AG09309 (cell line): ENCODE measurements around the gene ZC3H7A.

Source experiments
- DNase-seq: peaks from one replicate; pipeline ENCODE4 v3.0.0-alpha.2; 2010; ENCODE audit warnings: low read depth
- H3K4me3 ChIP-seq: 2 replicates; pipeline ENCODE4 v1.5.1; 2011; ENCODE audit warnings: mild to moderate bottlenecking, low read depth, low read length, moderate library complexity; ENCODE audit not compliant: control insufficient read depth
- CTCF ChIP-seq: IDR thresholded peaks from 2 replicates; pipeline ENCODE4 v1.5.1; 2011; ENCODE audit warnings: mild to moderate bottlenecking, low read depth, low read length, inconsistent platforms; ENCODE audit not compliant: insufficient read depth, control insufficient read depth; ENCODE audit errors: missing control alignments

ZC3H7A gene

GRCh38 chr16:11762431-11762830, 34.6 kb downstream of the ZC3H7A start:
- DNase-seq: no peak
- no peak for TF ChIP-seq CTCF
- no peak overlapping the region for H3K4me3 ChIP-seq

GRCh38 chr16:11759997-11760396, 37.1 kb downstream of the ZC3H7A start:
- H3K4me3 ChIP-seq: no peak overlapping the region
- DNase-seq: no peak
- no peak for TF ChIP-seq CTCF

DNA sequence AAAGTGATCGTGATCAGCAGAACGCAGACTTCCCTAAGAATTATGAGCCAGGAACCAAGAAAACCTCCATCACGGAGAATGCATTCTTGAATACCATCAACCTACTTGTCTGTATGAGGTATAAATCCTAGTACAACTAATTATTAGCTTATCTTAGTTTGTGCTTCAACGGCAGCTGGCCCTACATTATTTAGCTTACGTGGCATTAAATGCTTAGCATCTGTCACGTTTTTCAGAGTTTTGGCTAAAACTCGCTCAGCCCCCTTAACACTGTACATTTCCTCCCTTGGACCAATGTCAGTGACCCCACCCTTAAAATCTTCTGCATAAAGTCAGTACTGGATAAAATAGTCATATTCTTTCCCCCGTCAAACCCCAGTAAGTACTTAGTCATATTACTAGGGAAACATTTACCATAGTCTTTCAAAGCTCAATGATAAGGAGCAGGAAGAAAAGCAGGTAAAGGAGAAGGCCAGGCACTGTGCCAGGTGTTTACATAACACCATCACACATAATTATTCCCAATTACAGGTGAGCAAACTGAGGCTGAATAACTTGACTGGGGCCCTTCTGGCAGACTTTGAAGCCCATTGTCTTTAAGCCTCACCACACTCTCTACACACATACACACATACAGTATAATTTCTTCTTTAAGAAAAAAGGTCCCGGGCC, 37.8 kb downstream of the ZC3H7A start:
- no peak overlapping the region for H3K4me3 ChIP-seq
- DNase-seq: no peak

DNA sequence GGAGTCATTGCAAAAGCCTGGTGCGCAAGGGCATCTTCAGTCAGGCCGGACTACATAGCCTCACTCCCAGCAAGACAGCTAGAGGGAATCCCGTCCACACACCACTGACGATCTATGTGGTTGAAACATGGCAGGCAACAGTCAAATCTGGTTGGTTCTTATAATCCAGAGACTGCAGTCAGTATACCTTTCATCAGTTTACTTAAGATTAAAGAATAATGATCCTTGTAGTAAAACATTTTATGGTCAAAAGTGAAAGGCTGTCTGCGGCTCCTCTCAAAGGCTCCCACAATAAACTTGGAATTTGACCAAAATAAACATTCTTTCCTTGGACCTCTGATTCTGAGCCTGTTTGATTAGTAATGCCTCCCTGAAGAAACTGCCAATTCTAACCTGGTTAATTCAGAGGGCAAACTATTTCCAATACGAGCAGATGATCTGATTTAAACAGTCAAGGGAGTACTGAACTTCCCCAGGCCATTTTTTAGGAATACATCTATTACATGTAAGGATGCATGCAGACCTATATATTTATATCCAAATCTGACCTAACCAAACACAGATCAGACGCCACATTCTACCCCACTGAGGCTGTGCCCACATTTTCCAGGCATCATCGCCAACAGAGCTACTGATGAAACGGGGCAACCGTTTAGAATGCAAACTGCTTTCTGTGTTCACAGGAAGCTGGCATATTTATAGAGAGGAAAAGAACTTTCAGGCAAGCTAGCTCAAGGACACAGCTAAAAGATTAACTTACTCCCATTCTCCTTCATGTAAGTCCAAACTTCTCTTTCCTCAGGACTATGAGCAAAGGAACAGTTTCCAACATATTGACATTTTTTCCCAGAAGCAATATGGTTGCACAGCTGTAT, 39.1 kb downstream of the ZC3H7A start:
- no peak for DNase-seq

More for the DNA sequence above, 37.8 kb downstream of the ZC3H7A start:
- no peak for TF ChIP-seq CTCF

GRCh38 chr16:11756248-11756647, 40.8 kb downstream of the ZC3H7A start:
- no peak for DNase-seq
- H3K4me3 ChIP-seq: no peak overlapping the region
- no peak for TF ChIP-seq CTCF

More for the DNA sequence above, 39.1 kb downstream of the ZC3H7A start:
- no peak for TF ChIP-seq CTCF
- no peak overlapping the region for H3K4me3 ChIP-seq

DNA sequence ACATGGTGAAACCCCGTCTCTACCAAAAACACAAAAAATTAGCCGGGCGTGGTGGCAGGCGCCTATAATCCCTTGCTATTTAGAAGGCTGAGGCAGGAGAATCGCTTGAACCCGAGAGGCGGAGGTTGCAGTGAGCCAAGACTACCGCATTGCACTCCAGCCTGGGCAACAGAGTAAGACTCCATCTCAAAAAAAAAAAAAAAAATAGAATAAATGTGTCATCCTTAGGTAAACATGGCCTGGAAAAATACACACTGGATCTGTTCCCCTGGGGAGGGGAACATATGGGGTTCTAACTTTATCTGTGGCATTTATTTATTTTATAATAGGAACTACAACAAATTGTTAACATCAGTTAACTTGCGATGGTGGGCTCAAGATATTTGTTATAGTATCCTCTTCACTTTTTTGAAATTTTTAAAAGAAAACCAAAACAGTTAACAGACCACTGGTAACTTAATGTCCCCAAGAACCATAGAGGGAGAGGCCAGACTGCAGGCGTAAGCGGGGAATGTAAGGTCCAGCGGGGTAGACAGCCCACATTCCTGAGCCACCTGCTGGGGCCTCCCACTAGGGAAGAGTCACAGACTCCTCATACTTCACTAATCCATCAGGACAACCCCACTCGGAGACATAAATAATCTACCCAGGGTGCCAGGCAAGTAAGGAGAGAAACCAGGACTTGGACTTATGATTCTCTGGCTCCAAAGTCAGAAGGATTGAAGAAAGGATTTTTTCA, 41.9 kb downstream of the ZC3H7A start:
- DNase-seq: no peak
- no peak for TF ChIP-seq CTCF
- H3K4me3 ChIP-seq: no peak overlapping the region
